GM21515 (cell line): ENCODE data around the gene GHDC.

Experiments used
- ATAC-seq: cut with Tn5 transposase; IDR thresholded peaks from one replicate; pipeline ENCODE4 v1.9.1; 2021; ENCODE audit not compliant: unreplicated experiment

The GHDC gene

DNA sequence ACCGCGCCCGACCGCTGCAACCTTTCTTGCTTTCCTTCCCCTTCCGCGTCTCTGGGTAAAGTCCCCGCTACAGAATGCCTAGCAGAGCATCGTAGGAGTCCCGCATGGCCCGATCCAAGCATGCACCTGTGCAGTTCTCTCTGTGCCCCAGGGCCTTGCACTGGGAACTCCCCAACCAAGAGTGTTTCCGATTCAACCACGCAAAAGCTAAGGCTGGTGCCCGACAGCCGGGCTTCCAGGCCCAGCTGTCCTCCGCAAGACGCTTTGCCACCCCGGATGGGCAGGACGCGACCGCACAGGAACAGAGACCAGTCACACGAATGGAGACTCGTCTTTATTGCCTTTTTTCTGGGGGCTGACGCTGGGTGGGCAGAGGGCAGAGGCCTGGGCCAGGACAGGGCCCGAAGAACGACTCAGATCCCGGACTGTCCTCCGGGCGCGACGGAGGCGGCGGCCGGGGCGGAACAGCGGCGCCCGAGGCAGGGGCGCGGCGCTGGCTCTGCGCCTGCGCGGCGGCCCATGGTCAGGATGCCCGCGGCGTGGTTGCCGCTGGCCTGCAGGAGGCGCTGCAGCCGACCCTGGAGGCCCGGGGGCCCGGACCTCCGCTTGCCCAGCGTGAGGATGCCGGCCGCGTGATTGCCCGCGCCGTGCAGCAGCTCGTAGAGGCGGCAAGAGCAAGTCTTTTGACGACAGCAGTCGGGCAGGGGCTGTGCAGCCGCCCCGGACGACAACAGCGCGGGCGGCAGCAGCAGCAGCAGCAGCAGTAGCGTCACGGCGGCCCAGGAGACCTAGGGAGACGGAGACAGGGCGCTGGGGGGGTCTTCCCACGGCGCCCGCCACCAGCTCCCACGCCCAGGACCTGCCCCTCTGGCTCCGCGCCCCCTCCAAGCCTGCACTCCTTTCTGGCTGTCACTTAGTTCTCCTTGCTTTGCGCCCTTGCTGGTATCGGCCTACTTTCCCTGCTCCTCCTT, 10.3 kb downstream of the GHDC start:
- ATAC-seq: peak; percentile 44

DNA sequence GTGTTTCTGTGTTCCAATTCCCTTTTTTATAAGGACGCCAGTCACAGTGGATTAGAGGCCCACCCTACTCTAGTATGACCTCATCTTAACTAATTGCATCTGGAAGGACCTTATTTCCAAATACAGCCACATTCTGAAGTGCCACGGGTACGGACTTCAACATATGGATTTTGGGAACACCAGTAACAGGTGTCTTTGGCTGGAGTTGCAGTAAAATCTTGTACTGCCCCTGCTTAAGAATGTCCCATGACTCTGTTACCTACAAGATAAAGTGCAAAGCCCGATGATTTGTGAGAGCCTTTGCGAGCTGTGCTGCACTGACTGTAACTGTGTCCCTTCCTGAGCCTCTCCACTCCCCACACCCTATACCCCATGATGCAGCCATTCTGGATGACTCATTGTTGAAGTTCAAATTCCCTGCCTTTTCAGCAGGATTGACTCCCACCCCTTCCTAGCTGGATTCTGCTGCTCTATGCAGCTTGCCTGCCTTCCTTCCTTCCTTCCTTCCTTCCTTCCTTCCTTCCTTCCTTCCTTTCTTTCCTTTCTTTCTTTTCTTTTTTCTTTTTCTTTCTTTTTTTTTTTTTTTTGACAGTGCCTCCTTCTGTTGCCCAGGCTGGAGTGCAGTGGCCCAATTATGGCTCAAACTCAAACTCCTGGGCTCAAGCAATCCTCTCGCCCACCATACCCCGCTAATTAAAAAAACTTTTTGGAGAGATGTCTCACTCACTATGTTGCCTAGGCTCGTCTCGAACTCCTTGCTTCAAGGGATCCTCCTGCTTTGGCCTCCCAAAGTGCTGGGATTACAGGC, 11.2 kb downstream of the GHDC start:
- no peak for ATAC-seq

DNA sequence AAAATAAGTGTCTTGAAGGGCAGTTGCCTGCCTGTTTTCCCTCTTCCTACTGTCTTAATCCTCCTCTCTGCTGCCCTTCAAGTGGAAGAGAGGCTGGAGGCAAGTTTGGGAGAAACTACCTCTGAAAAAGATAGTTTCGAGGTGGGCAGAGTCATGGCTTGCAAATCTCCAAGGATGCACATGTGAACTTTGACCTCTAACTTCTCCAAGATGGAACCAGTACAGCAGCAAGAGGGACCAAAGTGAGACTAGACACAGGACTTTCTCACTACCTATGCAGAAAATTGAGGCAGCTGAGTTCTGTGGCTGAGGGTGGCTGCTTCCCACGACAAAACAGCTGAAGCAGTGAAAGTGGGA, 12.5 kb downstream of the GHDC start:
- no peak for ATAC-seq

GRCh38 chr17:42180922-42181850, 13.1 kb downstream of the GHDC start, which contains the start of gene KCNH4:
Gene KCNH4, minus strand, starts transcription at chr17:42181142. Its CDS starts 197 bp downstream, at chr17:42180945.
- no peak for ATAC-seq

DNA sequence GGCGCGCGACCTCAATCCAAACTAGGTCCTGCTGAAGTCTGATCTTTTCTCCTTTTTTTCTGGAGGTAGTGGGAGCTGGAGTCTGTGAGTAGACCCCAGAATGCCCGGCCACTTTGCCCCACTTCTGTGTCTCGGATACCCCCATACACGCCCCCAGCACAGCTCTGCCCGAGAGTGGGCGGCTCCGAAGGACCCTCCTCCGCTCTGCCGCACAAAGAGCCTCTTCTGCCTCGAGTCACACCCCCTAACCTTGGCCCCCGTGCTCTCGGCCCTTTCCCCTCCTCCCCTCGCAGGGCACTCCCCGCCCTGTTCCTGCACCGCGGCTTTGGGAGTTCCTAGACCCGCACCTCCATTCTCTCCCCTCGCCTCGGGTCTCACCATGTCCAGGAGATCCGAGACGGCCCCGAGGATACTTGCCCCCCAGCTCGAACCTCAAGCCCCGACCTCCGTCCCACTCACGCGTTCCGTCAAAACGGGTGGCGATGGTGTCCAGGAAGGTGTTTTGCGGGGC, 13.8 kb downstream of the GHDC start:
- no peak for ATAC-seq

GRCh38 chr17:42179911-42180410, 14.3 kb downstream of the GHDC start:
- ATAC-seq: no peak

- ATAC-seq: no peak
Measured at GRCh38 chr17:42179335-42179734, 15.0 kb downstream of the GHDC start.

DNA sequence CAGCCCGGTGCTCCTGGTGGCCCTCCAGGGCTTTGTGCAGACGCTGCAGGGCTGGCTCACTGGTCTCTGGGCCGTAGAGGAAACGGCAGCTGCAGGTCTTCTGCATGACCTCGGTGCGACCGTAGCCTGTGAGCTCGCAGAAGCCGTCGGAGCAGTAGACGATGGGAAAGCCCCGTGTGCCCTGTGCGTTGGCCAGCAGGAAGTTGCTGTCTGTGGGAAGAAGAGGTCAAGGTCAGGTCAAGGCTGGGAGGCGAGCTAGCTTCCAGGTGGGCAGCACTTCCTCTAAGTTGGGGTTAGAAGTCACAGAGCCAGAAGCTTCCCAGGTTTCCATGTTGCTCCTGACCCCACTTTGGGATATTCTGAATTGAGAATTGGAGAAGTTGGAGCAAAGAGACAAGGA, 15.5 kb downstream of the GHDC start:
- ATAC-seq: no peak

DNA sequence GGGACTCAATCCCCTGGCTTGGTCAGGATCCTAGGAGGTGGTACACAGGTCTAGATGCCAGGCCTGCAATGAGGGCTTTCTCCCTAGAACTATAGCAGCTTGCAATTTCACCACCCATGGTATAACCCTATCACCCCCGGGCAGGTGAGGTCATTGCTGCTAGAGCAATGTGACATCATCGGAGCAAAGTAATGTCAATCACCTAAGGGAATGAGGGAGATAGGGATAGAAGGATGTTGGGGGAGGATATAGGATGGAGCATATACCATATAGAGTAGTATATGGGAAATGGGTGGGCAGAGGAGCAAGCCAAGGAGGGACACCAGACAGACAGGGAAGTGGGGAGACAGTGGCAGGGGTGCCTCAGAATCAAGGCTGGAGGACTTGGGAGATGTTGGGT, 16.6 kb downstream of the GHDC start:
- ATAC-seq: no peak

DNA sequence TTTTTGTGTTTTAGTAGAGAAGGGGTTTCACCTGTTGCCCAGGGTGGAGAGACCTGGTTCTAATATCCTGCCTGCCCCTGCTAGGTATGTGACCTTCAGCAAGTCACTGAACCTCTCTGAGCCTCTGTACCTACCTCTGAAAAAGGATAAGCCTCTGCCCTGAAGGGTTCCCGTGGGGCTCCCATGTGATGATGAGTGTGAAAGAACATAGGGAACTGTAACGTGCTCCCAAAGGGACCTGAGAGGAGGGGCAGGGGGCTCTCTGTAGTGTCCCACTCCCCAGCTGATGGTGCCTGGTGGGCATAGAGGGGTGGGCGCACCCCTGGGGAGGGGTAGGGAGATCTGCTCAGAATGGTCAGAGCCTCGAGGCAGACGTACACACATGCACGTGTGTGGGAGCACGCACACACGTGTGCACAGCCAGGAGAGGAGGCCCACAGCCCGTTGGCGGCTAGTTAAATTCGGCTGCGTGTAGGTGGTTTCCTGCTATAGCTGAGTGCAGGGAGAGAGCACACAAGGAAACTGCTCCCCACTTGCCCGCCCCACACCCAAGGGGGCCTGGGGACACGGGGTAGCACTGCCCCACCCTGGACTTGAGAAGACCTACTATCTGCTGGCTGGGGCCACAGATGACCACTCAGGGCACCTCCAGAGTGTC, 20.0 kb downstream of the GHDC start:
- ATAC-seq: no peak

GRCh38 chr17:42171831-42172230, 22.5 kb downstream of the GHDC start:
- no peak for ATAC-seq

DNA sequence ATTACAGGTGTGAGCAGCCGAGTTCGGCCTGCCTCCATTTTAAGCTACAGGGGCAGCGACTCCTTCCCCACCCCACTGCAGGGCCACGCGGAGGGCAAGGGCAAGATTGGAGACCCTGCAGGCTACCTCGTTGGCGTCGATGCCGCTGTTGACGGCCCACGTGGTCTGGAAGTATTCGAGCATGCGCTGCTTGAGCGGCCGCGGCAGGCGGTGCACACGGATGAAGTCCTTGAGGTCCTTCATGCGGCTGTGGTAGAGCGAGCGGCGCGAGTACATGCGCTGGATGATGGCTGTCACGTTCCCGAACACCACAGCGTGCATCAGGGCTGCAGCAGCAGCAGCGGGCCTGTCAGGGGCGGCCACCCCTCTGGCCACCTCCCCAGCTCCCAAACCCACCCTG, 24.9 kb downstream of the GHDC start:
- ATAC-seq: no peak

GRCh38 chr17:42167807-42168206, 26.5 kb downstream of the GHDC start:
- ATAC-seq: no peak

GRCh38 chr17:42166196-42166763, 28.0 kb downstream of the GHDC start:
- no peak for ATAC-seq

GRCh38 chr17:42165751-42166150, 28.5 kb downstream of the GHDC start:
- no peak for ATAC-seq

- ATAC-seq: no peak
Measured at GRCh38 chr17:42163696-42164407, 30.4 kb downstream of the GHDC start.

DNA sequence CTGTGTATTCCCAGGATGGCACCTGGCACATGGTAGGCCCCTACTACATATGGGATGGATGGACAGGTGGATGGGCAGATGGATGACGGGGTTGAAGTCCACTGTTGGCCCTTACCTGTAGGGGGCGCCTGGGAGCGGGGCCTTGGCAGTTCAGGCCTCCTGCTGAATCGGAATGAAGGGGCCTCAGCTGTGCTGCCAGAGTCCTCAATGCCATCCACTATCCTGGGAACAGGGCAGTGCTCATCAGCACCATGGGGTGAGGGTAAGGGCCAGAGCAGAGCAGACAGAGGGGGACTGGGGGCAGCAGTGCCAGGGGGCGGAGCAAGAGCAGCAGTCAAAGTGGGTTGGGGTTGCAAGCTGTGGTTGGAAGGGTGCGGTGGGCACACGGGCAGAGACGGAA, 31.2 kb downstream of the GHDC start:
- ATAC-seq: no peak

- no peak for ATAC-seq
Measured at GRCh38 chr17:42160531-42160910, 33.8 kb downstream of the GHDC start.
